ENCODE data around the gene C14orf119. TPM values are rescaled to one million over a fixed set of nuclear protein-coding genes. Genes with fewer than 3 reads are reported as not detected.

Gene C14orf119
- polyA plus RNA-seq, 3 donors, result 17.5 to 110 (median 106) TPM

DNA sequence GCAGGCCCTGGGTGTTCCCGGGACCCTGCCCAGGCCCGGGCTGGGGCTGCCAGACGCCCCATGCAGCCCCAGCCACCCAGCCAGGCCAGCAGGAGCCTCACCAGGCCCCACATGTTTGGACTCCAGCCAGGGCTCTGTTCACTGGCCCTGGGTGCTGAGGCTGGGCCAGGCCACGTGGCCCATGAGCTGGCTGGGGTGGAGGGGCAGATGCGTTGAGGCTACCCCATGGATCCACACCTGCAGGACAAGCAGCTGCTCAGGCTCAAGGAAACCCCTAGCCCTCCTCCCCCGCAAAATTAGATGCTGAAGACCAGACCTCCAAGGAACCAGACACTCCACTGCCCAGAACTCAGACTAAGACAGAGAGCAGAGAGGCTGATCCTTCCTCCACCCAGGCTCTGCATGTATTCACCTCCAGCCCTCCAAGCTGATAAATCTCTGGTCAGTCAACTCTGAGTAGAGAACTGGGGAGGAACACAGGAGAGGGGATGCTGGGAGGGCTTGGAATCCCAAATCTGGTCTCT lies 39.6 kb upstream of the C14orf119 start:
- Histone ChIP-seq H3K4me3 (replicated peaks in 1 of 3; ENCODE audit: low read depth in 2 of 3, low read length in 3 of 3) (no peak overlapping the region), H2AFZ (ENCODE audit: insufficient read depth, low read depth, low read length, poor library complexity, severe bottlenecking) (no peak overlapping the region), H3K9me3 (replicated peaks in 1 of 2; ENCODE audit: control insufficient read depth in 1 of 2, insufficient read depth in 1 of 2, low read length in 2 of 2) (no peaks in the 10 kb centered on the region), H3K9ac (ENCODE audit: insufficient read depth, low read length, poor library complexity, severe bottlenecking) (no peak overlapping the region), H3K27me3 (ENCODE audit: control insufficient read depth in 2 of 2, insufficient read depth in 2 of 2, low read length in 2 of 2) (peaks cover 4 to 10% of the 10 kb centered on the region in 2 donors), H3K79me2 (ENCODE audit: insufficient read depth, low read length) (no peaks in the 10 kb centered on the region), H3K36me3 (replicated peaks in 1 of 2; ENCODE audit: control insufficient read depth in 1 of 2, insufficient read depth in 2 of 2, low read length in 2 of 2) (peaks cover 16 to 22% of the 10 kb centered on the region in 2 donors), H3K4me2 (replicated peaks; ENCODE audit: extremely low read depth, low read length, poor library complexity, severe bottlenecking) (peak overlapping the region; percentile 100), H3K27ac (ENCODE audit: low read depth in 1 of 2, low read length in 2 of 2) (no peak overlapping the region), H3K4me1 (ENCODE audit: control insufficient read depth in 1 of 2, insufficient read depth in 2 of 2, low read length in 2 of 2) (peaks cover 23 to 31% of the 10 kb centered on the region in 2 donors), H4K20me1 (ENCODE audit: insufficient read depth, low read length) (peaks cover 18% of the 10 kb centered on the region)
- DNase-seq, result no peak
- Mint-ChIP-seq H3K4me1 (peaks cover 28% of the 10 kb centered on the region), H3K36me3 (peaks cover 19% of the 10 kb centered on the region in 2 donors), H3K4me3 (peak overlapping the region in 1 of 2 donors; percentile 89), H3K27me3 (ENCODE audit: low read depth in 3 of 3) (peaks cover 10 to 16% (median 12%) of the 10 kb centered on the region in 3 donors), H3K9me3 (peaks cover 0 to 3% (median 0%) of the 10 kb centered on the region in 7 donors), H3K27ac (peak overlapping the region in 1 of 7 donors; percentile 41)
- intact Hi-C loops (cut with micrococcal nuclease), result loop anchor here in 1 of 2 donors (1.0 kb wide), 1 partner anchor 69 kb away; no protein-coding TSS in a partner anchor
- WGBS (ENCODE audit: insufficient coverage), result 96% methylated on average over 5 of the region's 6 CpGs
- TF ChIP-seq, protein P1, sequence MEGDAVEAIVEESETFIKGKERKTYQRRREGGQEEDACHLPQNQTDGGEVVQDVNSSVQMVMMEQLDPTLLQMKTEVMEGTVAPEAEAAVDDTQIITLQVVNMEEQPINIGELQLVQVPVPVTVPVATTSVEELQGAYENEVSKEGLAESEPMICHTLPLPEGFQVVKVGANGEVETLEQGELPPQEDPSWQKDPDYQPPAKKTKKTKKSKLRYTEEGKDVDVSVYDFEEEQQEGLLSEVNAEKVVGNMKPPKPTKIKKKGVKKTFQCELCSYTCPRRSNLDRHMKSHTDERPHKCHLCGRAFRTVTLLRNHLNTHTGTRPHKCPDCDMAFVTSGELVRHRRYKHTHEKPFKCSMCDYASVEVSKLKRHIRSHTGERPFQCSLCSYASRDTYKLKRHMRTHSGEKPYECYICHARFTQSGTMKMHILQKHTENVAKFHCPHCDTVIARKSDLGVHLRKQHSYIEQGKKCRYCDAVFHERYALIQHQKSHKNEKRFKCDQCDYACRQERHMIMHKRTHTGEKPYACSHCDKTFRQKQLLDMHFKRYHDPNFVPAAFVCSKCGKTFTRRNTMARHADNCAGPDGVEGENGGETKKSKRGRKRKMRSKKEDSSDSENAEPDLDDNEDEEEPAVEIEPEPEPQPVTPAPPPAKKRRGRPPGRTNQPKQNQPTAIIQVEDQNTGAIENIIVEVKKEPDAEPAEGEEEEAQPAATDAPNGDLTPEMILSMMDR (IDR thresholded peaks at IDR 0.05), result no peak

DNA sequence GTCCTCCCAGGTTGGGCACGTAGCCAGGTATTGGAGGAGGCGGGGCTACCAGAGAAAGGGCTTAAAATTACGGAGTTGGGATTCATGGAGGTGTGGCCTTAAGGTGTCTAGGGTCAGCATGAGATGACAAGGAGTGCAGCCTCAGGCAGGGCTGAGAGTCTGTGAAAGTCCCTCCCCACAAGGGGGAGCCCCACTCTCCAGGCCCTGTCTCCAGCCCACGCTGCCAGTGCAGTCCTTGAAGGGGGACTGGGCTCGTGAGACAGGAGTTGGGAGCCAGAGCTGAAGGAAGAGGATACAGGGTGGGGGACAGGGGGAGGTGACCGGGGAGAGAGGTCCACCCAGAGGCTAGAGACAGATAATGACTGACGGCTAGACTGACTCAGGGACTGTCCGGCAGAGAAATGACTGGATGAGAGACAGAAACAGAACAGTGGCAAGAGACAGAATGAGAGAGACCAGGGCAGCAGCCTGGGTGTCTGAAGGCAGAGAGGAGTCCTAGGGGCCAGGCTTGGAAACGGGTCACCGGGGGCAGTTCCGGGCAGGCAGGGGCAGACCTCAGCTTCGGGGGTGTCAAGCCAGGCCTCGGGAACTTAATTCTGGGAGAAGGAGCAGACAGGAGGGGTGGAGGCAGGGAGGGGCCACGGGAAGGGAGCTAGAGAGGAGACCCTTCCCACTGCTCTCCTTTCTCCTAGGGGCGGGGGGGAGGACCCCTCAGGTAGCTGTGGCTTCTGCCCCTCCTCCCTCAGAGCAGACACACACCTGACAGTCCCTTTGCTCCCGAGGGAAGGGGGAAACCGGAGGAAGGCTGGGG lies 39.0 kb upstream of the C14orf119 start:
- peaks cover 22% of the 10 kb centered on the region for H3K4me1 Mint-ChIP-seq
- Histone ChIP-seq H3K9ac (ENCODE audit: insufficient read depth, low read length, poor library complexity, severe bottlenecking) (peak overlapping the region; percentile 24), H4K20me1 (ENCODE audit: insufficient read depth, low read length) (peaks cover 18% of the 10 kb centered on the region), H3K4me3 (replicated peaks in 1 of 3; ENCODE audit: low read depth in 2 of 3, low read length in 3 of 3) (peak overlapping the region in 2 of 3 experiments; percentile 15 to 88), H3K4me1 (ENCODE audit: control insufficient read depth in 1 of 2, insufficient read depth in 2 of 2, low read length in 2 of 2) (peaks cover 20 to 24% of the 10 kb centered on the region in 2 donors), H3K27ac (ENCODE audit: low read depth in 1 of 2, low read length in 2 of 2) (no peak overlapping the region), H3K79me2 (ENCODE audit: insufficient read depth, low read length) (no peaks in the 10 kb centered on the region), H2AFZ (ENCODE audit: insufficient read depth, low read depth, low read length, poor library complexity, severe bottlenecking) (peak overlapping the region; percentile 74), H3K36me3 (replicated peaks in 1 of 2; ENCODE audit: control insufficient read depth in 1 of 2, insufficient read depth in 2 of 2, low read length in 2 of 2) (peaks cover 23 to 29% of the 10 kb centered on the region in 2 donors), H3K4me2 (replicated peaks; ENCODE audit: extremely low read depth, low read length, poor library complexity, severe bottlenecking) (peak overlapping the region; percentile 100), H3K9me3 (replicated peaks in 1 of 2; ENCODE audit: control insufficient read depth in 1 of 2, insufficient read depth in 1 of 2, low read length in 2 of 2) (no peaks in the 10 kb centered on the region), H3K27me3 (ENCODE audit: control insufficient read depth in 2 of 2, insufficient read depth in 2 of 2, low read length in 2 of 2) (peaks cover 4 to 10% of the 10 kb centered on the region in 2 donors)
- peaks cover 0 to 3% (median 0%) of the 10 kb centered on the region in 7 donors for H3K9me3 Mint-ChIP-seq
- 12% methylated on average over 11 of the region's 17 CpGs for WGBS (ENCODE audit: insufficient coverage)
- peak; percentile 51 to 68 (median 68) for DNase-seq
- peak overlapping the region in 1 of 7 donors; percentile 70 for H3K27ac Mint-ChIP-seq
- TF ChIP-seq, protein P1 (IDR thresholded peaks at IDR 0.05), result peak; percentile 79
- peaks cover 10 to 16% (median 12%) of the 10 kb centered on the region in 3 donors for H3K27me3 Mint-ChIP-seq (ENCODE audit: low read depth in 3 of 3)
- H3K4me3 Mint-ChIP-seq, result peak overlapping the region; percentile 71 to 89
- intact Hi-C loops (cut with micrococcal nuclease), result loop anchor here in 1 of 2 donors (1.0 kb wide), 1 partner anchor 70 kb away; no protein-coding TSS in a partner anchor
- peaks cover 25 to 26% of the 10 kb centered on the region in 2 donors for H3K36me3 Mint-ChIP-seq

Data from CD14-positive monocyte (primary cell).